Progenitor cell of endocrine pancreas (in vitro differentiated cells): ENCODE measurements around the gene ZNF629. TPM values are rescaled to one million over a fixed set of nuclear protein-coding genes. Genes with fewer than 3 reads are reported as not detected.

Source experiments
- DNase-seq: peaks from one replicate; pipeline ENCODE4 v3.0.0; 2021; ENCODE audit warnings: low spot score; ENCODE audit not compliant: unreplicated experiment
- H3K27ac Mint-ChIP-seq: 2 replicates; pipeline ENCODE4 v1.8.0; 2021; ENCODE audit warnings: mild to moderate bottlenecking, moderate library complexity, mixed read lengths
- H3K27me3 Mint-ChIP-seq: 2 replicates; pipeline ENCODE4 v1.8.0; 2021; ENCODE audit warnings: mixed read lengths
- H3K36me3 Mint-ChIP-seq: 2 replicates; pipeline ENCODE4 v1.8.0; 2022; ENCODE audit warnings: mixed read lengths; ENCODE audit not compliant: insufficient read depth
- H3K4me1 Mint-ChIP-seq: 2 replicates; pipeline ENCODE4 v1.8.0; 2021; ENCODE audit warnings: low read depth, mixed read lengths
- H3K4me3 Mint-ChIP-seq: 2 replicates; pipeline ENCODE4 v1.8.0; 2021; ENCODE audit warnings: low read depth, mild to moderate bottlenecking, moderate library complexity, mixed read lengths
- H3K9me3 Mint-ChIP-seq: 2 replicates; pipeline ENCODE4 v1.8.0; 2021; ENCODE audit warnings: low read depth, mixed read lengths
- total RNA-seq: library from RNA; stranded (reverse); gene quantifications from 2 replicates; pipeline ENCODE4 v1.2.1, GENCODE V29; 2021
- TF ChIP-seq, protein P1 (sequence below): fragments of 200-600 bp; sonication (generic); IDR thresholded peaks from one replicate; pipeline ENCODE4 v1.5.0; 2021; ENCODE audit warnings: antibody characterized with exemption, mild to moderate bottlenecking; ENCODE audit not compliant: unreplicated experiment

The ZNF629 gene
- total RNA-seq, 1 donor from 2014 or later: 35.0 TPM

DNA sequence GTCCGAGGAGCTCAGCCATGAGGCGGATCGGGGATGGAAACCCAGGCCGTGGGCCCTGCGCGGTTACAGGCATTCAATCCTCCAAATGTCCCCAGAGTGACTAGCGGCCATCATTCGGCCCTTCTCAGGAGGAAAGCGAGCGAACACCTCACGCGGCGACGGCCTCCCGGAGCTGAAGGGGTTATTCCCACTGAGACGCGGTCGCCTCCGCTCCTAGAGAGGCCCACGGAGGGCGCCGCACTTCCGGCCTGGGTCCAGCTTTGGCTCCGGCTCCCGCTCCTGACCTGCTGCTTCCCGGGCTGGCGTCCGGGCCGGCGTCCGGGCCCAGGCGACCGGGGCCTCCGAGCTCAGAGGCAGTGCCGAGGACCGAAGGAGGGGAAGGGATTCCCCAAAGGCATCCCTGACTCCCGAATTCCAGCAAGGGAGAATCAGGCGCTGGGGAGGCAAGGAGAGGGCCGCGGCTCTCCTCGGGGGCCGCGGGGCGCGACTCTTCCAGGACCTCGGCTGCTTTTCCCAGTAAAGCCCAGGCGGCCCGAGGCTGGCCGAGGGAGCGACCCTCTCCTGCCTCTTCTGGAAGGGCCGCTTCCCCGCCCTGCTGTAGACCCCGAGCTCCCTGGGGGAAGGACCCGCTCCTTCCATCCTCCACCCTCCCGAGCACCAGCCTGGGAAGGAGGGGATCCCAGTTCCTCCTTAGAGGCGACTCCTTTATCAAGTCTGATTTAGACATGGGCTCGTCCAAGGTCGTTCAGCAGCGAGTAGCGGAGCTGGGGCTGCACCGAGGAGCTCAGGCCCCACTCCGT, 18.6 kb upstream of the ZNF629 start:
- H3K27me3 Mint-ChIP-seq: peaks cover 14% of the 10 kb centered on the region
- H3K27ac Mint-ChIP-seq: peak overlapping the region; percentile 89
- peak overlapping the region; percentile 78 for H3K4me3 Mint-ChIP-seq
- DNase-seq: peak; percentile 65
- no peaks in the 10 kb centered on the region for H3K36me3 Mint-ChIP-seq
- H3K9me3 Mint-ChIP-seq: no peaks in the 10 kb centered on the region
- TF ChIP-seq, protein P1, sequence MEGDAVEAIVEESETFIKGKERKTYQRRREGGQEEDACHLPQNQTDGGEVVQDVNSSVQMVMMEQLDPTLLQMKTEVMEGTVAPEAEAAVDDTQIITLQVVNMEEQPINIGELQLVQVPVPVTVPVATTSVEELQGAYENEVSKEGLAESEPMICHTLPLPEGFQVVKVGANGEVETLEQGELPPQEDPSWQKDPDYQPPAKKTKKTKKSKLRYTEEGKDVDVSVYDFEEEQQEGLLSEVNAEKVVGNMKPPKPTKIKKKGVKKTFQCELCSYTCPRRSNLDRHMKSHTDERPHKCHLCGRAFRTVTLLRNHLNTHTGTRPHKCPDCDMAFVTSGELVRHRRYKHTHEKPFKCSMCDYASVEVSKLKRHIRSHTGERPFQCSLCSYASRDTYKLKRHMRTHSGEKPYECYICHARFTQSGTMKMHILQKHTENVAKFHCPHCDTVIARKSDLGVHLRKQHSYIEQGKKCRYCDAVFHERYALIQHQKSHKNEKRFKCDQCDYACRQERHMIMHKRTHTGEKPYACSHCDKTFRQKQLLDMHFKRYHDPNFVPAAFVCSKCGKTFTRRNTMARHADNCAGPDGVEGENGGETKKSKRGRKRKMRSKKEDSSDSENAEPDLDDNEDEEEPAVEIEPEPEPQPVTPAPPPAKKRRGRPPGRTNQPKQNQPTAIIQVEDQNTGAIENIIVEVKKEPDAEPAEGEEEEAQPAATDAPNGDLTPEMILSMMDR: no peak
- peaks cover 13% of the 10 kb centered on the region for H3K4me1 Mint-ChIP-seq

DNA sequence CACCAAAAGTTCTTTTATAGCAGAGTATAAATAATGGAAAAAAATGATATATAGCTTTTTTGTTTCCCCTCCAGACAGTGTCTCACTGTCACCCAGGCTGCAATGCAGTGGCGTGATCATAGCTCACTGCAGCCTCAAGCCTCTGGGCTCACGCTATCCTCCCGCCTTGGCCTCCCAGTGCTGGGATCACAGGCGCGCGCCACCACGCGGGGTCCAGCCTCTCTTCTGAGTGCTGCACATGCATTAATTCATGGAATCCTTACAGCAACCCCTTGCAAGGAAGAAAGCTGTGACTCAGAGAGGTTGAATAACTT, 18.0 kb upstream of the ZNF629 start:
- TF ChIP-seq, protein P1: no peak
- Mint-ChIP-seq H3K4me3 (peak overlapping the region; percentile 78), H3K36me3 (no peaks in the 10 kb centered on the region), H3K9me3 (no peaks in the 10 kb centered on the region), H3K27me3 (peaks cover 16% of the 10 kb centered on the region), H3K27ac (peak overlapping the region; percentile 89), H3K4me1 (peaks cover 13% of the 10 kb centered on the region)
- DNase-seq: no peak

DNA sequence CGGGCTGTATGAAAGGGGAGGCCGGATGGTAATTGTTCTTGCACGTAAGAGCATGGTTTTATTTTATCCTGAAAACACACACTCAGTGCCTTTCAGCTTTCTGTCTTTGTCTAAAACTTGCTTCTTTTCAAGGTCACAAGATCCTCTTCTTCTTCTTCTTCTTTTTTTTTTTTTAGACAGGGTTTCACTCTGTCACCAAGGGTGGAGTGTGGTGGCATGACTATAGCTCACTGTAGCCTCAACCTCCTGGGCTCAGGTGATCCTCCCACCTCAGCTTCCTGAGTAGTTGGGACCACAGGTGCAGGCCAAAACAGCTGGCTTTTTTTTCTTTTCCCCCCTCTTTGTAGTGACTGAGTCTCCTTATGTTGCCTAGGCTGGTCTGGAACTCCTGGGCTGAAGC, 15.9 kb upstream of the ZNF629 start:
- peaks cover 13% of the 10 kb centered on the region for H3K4me1 Mint-ChIP-seq
- no peak overlapping the region for H3K4me3 Mint-ChIP-seq
- no peaks in the 10 kb centered on the region for H3K36me3 Mint-ChIP-seq
- no peak overlapping the region for H3K27ac Mint-ChIP-seq
- TF ChIP-seq, protein P1: no peak
- DNase-seq: no peak
- H3K27me3 Mint-ChIP-seq: peaks cover 21% of the 10 kb centered on the region
- H3K9me3 Mint-ChIP-seq: no peaks in the 10 kb centered on the region

DNA sequence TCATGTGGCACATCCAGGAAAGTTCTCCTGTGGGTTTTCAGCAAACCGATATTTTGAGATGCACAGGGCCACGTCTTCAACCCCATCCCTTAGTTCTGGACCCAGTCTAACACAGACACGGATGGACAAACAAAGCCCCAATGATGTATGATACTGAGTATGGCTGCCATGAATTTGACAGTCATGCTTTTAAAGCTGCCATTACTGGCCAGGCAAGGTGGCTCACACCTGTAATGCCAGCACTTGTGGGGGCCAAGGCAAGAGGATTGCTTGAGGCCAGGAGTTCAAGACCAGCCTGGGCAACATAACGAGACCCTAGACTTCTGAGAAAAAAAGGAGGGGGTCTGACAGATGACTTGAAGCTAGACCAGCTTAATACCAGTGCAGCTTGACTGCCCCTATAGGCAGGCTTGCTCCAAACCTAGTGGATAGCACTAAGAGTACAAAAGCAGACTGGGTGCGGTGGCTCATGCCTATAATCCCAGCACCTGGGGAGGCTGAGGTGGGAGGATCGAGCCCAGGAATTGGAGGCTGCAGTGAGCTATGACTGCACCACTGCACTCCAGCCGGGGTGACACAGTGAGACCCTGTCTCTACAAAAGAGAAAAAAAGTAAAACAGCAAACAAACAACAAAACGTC, 10.8 kb upstream of the ZNF629 start:
- Mint-ChIP-seq H3K9me3 (no peaks in the 10 kb centered on the region), H3K4me1 (peaks cover 5% of the 10 kb centered on the region), H3K4me3 (no peak overlapping the region), H3K27ac (no peak overlapping the region), H3K27me3 (peaks cover 42% of the 10 kb centered on the region), H3K36me3 (no peaks in the 10 kb centered on the region)
- no peak for DNase-seq
- TF ChIP-seq, protein P1: no peak

DNA sequence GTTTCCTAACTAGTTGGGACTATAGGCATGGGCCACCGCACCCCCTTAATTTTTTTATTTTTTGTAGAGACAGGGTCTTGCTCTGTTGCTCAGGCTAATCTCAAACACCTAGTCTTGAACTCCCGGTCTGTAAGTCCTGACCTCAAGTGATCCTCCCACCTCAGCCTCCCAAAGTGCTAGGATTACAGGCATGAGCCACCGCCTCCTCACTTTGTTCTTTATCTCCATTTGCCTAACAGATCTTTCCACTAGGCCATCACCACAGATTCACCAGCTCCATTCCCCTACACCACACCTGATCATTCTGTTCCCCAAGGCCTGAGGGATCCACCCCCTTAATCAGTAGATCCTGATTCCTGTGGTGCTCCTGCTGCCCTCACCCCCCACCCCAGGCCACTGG, 7.6 kb upstream of the ZNF629 start:
- H3K27ac Mint-ChIP-seq: peak overlapping the region; percentile 53
- H3K9me3 Mint-ChIP-seq: no peaks in the 10 kb centered on the region
- no peak for DNase-seq
- TF ChIP-seq, protein P1: no peak
- H3K4me3 Mint-ChIP-seq: no peak overlapping the region
- H3K4me1 Mint-ChIP-seq: peaks cover 8% of the 10 kb centered on the region
- no peaks in the 10 kb centered on the region for H3K36me3 Mint-ChIP-seq
- H3K27me3 Mint-ChIP-seq: peaks cover 44% of the 10 kb centered on the region
